Measurements from ENCODE around the gene NT5C1A.
A peak's percentile ranks its signal among the peaks of the same experiment; 100 is the strongest.

The NT5C1A gene

DNA sequence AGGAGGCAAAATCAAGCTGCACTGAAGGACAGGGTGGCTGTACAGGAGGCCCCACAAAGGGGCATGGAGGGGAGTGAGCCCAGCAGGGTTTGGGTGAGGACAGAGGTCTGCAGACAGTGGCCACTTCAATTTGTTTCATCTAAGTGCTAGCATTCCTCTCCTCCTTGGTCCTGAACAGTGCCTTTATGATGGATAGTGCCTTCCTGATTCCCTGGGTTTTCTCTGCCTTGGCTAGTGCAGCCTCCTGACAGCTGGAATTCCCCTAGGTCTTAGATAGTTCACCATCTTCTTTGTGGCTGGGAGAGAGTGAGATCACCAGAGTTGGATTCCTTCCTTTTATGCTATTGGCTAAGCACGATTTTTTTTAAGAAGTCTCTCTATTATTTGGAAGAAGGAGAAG lies 23.1 kb upstream of the NT5C1A start (continued):
- no peak for TF ChIP-seq TCF4 (CRISPR knock-in tag; IDR thresholded peaks at IDR 0.05; ENCODE audit: borderline replicate concordance)

DNA sequence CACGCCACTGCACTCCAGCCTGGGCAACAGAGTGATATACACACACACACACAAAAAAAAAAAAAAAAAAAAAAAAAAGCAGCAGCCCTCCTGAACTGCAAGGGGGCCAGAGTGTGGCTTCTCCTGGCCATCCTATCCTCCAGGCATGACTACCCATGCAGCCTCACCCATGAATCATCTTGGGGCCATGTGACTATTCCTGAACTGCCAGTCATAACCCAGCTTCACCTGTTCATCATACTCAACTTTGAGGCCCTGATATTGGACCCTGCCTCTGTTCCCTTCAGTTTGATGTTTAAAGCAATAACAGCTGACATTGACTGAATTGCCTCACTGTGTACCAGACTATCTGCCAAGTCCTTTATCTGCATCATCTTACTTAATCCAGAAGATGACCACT lies 22.1 kb upstream of the NT5C1A start:
- ATAC-seq = no peak
- no peak for TF ChIP-seq BACH2 (CRISPR knock-in tag; IDR thresholded peaks at IDR 0.05; ENCODE audit: borderline replicate concordance)
- no peak for TF ChIP-seq ESRRG (CRISPR knock-in tag; IDR thresholded peaks at IDR 0.05)
- TF ChIP-seq CSDC2 (CRISPR knock-in tag; IDR thresholded peaks at IDR 0.05) = no peak
- TF ChIP-seq, protein P1, sequence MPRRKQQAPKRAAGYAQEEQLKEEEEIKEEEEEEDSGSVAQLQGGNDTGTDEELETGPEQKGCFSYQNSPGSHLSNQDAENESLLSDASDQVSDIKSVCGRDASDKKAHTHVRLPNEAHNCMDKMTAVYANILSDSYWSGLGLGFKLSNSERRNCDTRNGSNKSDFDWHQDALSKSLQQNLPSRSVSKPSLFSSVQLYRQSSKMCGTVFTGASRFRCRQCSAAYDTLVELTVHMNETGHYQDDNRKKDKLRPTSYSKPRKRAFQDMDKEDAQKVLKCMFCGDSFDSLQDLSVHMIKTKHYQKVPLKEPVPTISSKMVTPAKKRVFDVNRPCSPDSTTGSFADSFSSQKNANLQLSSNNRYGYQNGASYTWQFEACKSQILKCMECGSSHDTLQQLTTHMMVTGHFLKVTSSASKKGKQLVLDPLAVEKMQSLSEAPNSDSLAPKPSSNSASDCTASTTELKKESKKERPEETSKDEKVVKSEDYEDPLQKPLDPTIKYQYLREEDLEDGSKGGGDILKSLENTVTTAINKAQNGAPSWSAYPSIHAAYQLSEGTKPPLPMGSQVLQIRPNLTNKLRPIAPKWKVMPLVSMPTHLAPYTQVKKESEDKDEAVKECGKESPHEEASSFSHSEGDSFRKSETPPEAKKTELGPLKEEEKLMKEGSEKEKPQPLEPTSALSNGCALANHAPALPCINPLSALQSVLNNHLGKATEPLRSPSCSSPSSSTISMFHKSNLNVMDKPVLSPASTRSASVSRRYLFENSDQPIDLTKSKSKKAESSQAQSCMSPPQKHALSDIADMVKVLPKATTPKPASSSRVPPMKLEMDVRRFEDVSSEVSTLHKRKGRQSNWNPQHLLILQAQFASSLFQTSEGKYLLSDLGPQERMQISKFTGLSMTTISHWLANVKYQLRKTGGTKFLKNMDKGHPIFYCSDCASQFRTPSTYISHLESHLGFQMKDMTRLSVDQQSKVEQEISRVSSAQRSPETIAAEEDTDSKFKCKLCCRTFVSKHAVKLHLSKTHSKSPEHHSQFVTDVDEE (CRISPR knock-in tag; IDR thresholded peaks at IDR 0.05) = no peak
- TF ChIP-seq RARB (CRISPR knock-in tag; IDR thresholded peaks at IDR 0.05) = no peak
- TF ChIP-seq, protein P2, sequence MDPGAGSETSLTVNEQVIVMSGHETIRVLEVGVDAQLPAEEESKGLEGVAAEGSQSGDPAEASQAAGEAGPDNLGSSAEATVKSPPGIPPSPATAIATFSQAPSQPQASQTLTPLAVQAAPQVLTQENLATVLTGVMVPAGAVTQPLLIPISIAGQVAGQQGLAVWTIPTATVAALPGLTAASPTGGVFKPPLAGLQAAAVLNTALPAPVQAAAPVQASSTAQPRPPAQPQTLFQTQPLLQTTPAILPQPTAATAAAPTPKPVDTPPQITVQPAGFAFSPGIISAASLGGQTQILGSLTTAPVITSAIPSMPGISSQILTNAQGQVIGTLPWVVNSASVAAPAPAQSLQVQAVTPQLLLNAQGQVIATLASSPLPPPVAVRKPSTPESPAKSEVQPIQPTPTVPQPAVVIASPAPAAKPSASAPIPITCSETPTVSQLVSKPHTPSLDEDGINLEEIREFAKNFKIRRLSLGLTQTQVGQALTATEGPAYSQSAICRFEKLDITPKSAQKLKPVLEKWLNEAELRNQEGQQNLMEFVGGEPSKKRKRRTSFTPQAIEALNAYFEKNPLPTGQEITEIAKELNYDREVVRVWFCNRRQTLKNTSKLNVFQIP (CRISPR knock-in tag; IDR thresholded peaks at IDR 0.05; ENCODE audit: borderline replicate concordance, low read depth) = no peak
- no peak for TF ChIP-seq ZFP30 (CRISPR knock-in tag; IDR thresholded peaks at IDR 0.05)
- TF ChIP-seq ISL1 (CRISPR knock-in tag; IDR thresholded peaks at IDR 0.05) = no peak
- TF ChIP-seq, protein P3, sequence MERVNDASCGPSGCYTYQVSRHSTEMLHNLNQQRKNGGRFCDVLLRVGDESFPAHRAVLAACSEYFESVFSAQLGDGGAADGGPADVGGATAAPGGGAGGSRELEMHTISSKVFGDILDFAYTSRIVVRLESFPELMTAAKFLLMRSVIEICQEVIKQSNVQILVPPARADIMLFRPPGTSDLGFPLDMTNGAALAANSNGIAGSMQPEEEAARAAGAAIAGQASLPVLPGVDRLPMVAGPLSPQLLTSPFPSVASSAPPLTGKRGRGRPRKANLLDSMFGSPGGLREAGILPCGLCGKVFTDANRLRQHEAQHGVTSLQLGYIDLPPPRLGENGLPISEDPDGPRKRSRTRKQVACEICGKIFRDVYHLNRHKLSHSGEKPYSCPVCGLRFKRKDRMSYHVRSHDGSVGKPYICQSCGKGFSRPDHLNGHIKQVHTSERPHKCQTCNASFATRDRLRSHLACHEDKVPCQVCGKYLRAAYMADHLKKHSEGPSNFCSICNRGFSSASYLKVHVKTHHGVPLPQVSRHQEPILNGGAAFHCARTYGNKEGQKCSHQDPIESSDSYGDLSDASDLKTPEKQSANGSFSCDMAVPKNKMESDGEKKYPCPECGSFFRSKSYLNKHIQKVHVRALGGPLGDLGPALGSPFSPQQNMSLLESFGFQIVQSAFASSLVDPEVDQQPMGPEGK (CRISPR knock-in tag; IDR thresholded peaks at IDR 0.05; ENCODE audit: borderline replicate concordance) = no peak
- TF ChIP-seq ZNF8 (CRISPR knock-in tag; IDR thresholded peaks at IDR 0.05) = no peak
- TF ChIP-seq ARNTL (CRISPR knock-in tag; IDR thresholded peaks at IDR 0.05; ENCODE audit: borderline replicate concordance, low read depth) = no peak
- no peak for TF ChIP-seq ZC3H10 (CRISPR knock-in tag; IDR thresholded peaks at IDR 0.05)
- no peak for TF ChIP-seq TOX (CRISPR knock-in tag; IDR thresholded peaks at IDR 0.05; ENCODE audit: borderline replicate concordance)
- TF ChIP-seq, protein P4, sequence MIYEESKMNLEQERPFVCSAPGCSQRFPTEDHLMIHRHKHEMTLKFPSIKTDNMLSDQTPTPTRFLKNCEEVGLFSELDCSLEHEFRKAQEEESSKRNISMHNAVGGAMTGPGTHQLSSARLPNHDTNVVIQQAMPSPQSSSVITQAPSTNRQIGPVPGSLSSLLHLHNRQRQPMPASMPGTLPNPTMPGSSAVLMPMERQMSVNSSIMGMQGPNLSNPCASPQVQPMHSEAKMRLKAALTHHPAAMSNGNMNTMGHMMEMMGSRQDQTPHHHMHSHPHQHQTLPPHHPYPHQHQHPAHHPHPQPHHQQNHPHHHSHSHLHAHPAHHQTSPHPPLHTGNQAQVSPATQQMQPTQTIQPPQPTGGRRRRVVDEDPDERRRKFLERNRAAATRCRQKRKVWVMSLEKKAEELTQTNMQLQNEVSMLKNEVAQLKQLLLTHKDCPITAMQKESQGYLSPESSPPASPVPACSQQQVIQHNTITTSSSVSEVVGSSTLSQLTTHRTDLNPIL (CRISPR knock-in tag; IDR thresholded peaks at IDR 0.05; ENCODE audit: low read depth) = no peak

DNA sequence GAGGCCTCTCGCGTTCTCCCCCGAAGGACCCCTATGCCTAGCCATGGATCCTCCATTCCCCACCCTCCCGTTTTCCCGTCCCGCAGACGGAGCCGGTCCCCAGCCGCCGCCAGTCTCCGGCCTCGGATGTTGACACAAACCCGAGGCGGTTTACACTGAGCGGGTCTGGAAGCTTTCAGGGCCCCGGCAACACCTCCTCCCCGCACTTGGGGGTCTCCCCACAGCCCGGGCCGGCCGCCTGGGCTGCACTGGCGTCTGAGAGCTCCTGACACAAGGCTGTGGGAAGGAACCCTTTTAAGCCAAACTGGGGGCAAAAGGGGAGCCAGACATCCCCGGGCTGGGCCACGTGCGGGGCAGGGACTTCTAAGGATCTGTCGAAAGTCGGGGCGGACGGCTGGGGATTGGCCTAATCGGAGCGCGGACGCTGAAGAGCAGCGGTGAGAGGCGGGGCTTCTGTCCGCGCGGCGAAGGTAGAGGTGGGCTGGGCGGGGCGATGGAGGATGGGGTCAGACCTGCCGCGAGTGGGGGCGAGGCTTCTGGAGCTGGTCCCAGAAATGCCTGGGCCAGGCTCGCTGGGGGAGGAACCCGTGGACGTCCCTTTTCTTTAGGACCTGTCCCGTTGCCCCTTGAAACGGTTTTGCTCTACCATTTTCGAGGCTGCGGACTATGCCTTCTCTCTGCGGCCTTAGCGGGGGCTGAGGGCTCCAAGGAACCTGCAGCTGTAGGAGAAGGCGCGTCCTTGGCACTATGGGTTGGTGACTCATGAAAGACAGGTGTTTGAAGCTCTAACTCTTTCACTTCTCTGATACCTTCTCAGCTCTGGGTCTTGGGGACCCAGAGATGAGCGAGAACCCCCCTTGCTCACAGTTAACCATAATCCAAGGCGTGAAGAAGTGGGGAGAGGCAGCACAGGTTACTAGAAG lies 20.5 kb upstream of the NT5C1A start:
- no peak for ATAC-seq
- TF ChIP-seq TCF4 (CRISPR knock-in tag; IDR thresholded peaks at IDR 0.05; ENCODE audit: borderline replicate concordance) (no peak), ZNF565 (CRISPR knock-in tag; conservative IDR thresholded peaks at IDR 0.05; ENCODE audit: low read depth) (no peak), TOX (CRISPR knock-in tag; IDR thresholded peaks at IDR 0.05; ENCODE audit: borderline replicate concordance) (no peak), ESRRG (CRISPR knock-in tag; IDR thresholded peaks at IDR 0.05) (no peak), ISL1 (CRISPR knock-in tag; IDR thresholded peaks at IDR 0.05) (no peak)

DNA sequence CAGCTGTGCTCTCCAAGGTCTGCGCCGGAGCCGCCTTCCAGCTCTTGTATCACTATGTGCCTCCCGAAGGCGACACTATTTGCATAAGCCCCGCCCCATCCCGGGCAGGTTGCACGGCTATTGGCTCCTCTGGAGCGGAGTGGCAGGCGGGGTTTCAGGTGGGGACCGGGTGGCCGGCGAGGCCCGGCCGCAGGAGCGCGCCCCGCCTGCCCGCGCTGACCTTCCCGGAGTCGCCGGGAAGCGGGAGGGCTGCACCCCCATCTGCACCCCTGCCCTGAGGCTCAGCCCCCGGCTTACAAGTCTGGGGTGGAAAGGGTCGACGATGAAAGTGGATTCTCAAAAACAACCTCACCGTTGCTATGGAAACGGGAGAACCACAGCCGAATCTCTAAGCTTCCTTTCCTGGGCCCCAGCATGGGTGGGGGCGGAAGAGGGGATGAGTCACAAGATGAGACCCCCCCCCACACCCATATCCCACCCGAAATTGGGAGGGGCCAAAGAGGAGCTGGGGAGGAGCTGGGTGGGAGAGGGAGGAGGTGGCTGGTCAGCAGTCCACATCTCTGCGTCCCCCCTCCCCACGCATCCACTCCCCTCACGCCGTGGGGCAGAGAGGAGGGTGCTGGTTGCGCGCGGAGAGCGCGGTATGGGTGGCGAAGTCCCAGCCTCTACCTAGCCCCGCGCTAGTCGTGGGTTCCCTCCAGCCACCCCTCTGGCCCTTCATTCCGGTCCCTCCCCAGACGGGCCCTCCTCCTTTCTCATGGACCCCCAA lies 19.7 kb upstream of the NT5C1A start, which contains the start of gene HPCAL4:
Gene HPCAL4 (minus strand): TSS at position 51 of the 769 bp plus-strand sequence. CDS start 6,830 bp downstream, outside the sequence.
- ATAC-seq = peak; percentile 99
- TF ChIP-seq, protein P3 (CRISPR knock-in tag; IDR thresholded peaks at IDR 0.05; ENCODE audit: borderline replicate concordance) = peak; percentile 65; the same call in 1 of the 2 replicates
- TF ChIP-seq ZC3H10 (CRISPR knock-in tag; IDR thresholded peaks at IDR 0.05) (no peak), TOX (CRISPR knock-in tag; IDR thresholded peaks at IDR 0.05; ENCODE audit: borderline replicate concordance) (no peak)
